HL-60 (cell line): ENCODE measurements around the gene MYCBPAP.

Source experiments
- DNase-seq, 2 experiments: peaks; one replicate each; pipeline ENCODE4 v3.0.0-alpha.2; 2010 to 2020; ENCODE audit warnings: low read depth in 1 of 2, low spot score in 1 of 2
- H3K27ac ChIP-seq: fragments of 250-450 bp; sonication (Bioruptor Pico); replicated peaks from 2 replicates; pipeline ENCODE4 v1.5.1; 2020; ENCODE audit warnings: mild to moderate bottlenecking, moderate library complexity
- H3K27me3 ChIP-seq: fragments of 250-450 bp; sonication (Bioruptor Pico); 2 replicates; pipeline ENCODE4 v1.5.1; 2021; ENCODE audit warnings: mild to moderate bottlenecking, moderate library complexity; ENCODE audit not compliant: insufficient read depth, poor library complexity, severe bottlenecking
- H3K4me3 ChIP-seq: replicated peaks from 2 replicates; pipeline ENCODE4 v1.5.1; 2011; ENCODE audit warnings: mild to moderate bottlenecking, control low read depth, low read length; ENCODE audit not compliant: insufficient read depth
- CTCF ChIP-seq: IDR thresholded peaks from one replicate; pipeline ENCODE4 v1.5.1; 2011; ENCODE audit warnings: low read length, control low read depth, inconsistent platforms; ENCODE audit not compliant: insufficient read depth
- GABPA ChIP-seq: IDR thresholded peaks from 2 replicates; pipeline ENCODE4 v1.6.1; 2012; ENCODE audit warnings: low read depth
- POLR2AphosphoS5 ChIP-seq: IDR thresholded peaks from 2 replicates; pipeline ENCODE4 v1.6.1; 2012; ENCODE audit warnings: low read depth
- SPI1 ChIP-seq: IDR thresholded peaks from 2 replicates; pipeline ENCODE4 v1.6.1; 2012; ENCODE audit warnings: low read depth, mild to moderate bottlenecking, borderline replicate concordance
- TF ChIP-seq, protein P1 (sequence below): IDR thresholded peaks from 2 replicates; pipeline ENCODE4 v1.6.1; 2012; ENCODE audit warnings: low read depth; ENCODE audit not compliant: insufficient replicate concordance

Gene MYCBPAP

GRCh38 chr17:50460831-50461526, 47.3 kb upstream of the MYCBPAP start:
- TF ChIP-seq CTCF (no peak), POLR2AphosphoS5 (no peak), SPI1 (no peak), GABPA (no peak)
- TF ChIP-seq, protein P1, sequence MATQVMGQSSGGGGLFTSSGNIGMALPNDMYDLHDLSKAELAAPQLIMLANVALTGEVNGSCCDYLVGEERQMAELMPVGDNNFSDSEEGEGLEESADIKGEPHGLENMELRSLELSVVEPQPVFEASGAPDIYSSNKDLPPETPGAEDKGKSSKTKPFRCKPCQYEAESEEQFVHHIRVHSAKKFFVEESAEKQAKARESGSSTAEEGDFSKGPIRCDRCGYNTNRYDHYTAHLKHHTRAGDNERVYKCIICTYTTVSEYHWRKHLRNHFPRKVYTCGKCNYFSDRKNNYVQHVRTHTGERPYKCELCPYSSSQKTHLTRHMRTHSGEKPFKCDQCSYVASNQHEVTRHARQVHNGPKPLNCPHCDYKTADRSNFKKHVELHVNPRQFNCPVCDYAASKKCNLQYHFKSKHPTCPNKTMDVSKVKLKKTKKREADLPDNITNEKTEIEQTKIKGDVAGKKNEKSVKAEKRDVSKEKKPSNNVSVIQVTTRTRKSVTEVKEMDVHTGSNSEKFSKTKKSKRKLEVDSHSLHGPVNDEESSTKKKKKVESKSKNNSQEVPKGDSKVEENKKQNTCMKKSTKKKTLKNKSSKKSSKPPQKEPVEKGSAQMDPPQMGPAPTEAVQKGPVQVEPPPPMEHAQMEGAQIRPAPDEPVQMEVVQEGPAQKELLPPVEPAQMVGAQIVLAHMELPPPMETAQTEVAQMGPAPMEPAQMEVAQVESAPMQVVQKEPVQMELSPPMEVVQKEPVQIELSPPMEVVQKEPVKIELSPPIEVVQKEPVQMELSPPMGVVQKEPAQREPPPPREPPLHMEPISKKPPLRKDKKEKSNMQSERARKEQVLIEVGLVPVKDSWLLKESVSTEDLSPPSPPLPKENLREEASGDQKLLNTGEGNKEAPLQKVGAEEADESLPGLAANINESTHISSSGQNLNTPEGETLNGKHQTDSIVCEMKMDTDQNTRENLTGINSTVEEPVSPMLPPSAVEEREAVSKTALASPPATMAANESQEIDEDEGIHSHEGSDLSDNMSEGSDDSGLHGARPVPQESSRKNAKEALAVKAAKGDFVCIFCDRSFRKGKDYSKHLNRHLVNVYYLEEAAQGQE, result no peak
- Histone ChIP-seq H3K27ac (no peak overlapping the region), H3K4me3 (no peak overlapping the region), H3K27me3 (no peaks in the 10 kb centered on the region)
- no peak for DNase-seq

- DNase-seq, result no peak
- Histone ChIP-seq H3K4me3 (no peak overlapping the region), H3K27me3 (no peaks in the 10 kb centered on the region), H3K27ac (no peak overlapping the region)
- TF ChIP-seq SPI1 (no peak), CTCF (no peak), POLR2AphosphoS5 (no peak), GABPA (no peak)
- TF ChIP-seq, protein P1, result no peak
Observed at GRCh38 chr17:50461550-50462132, 46.6 kb upstream of the MYCBPAP start.

- Histone ChIP-seq H3K27ac (no peak overlapping the region), H3K27me3 (no peaks in the 10 kb centered on the region), H3K4me3 (no peak overlapping the region)
- no peak for DNase-seq
- TF ChIP-seq POLR2AphosphoS5 (no peak), SPI1 (no peak), CTCF (no peak), GABPA (no peak)
- TF ChIP-seq, protein P1, result no peak
Observed at GRCh38 chr17:50462446-50462845, 45.8 kb upstream of the MYCBPAP start.
